Measurements from ENCODE around the gene DDRGK1.
"Not testable (repeated sequence)": the region's sequence is repeated elsewhere in the genome, so short reads cannot be mapped to it uniquely, and the experiment has no call there.

DDRGK1 gene

DNA sequence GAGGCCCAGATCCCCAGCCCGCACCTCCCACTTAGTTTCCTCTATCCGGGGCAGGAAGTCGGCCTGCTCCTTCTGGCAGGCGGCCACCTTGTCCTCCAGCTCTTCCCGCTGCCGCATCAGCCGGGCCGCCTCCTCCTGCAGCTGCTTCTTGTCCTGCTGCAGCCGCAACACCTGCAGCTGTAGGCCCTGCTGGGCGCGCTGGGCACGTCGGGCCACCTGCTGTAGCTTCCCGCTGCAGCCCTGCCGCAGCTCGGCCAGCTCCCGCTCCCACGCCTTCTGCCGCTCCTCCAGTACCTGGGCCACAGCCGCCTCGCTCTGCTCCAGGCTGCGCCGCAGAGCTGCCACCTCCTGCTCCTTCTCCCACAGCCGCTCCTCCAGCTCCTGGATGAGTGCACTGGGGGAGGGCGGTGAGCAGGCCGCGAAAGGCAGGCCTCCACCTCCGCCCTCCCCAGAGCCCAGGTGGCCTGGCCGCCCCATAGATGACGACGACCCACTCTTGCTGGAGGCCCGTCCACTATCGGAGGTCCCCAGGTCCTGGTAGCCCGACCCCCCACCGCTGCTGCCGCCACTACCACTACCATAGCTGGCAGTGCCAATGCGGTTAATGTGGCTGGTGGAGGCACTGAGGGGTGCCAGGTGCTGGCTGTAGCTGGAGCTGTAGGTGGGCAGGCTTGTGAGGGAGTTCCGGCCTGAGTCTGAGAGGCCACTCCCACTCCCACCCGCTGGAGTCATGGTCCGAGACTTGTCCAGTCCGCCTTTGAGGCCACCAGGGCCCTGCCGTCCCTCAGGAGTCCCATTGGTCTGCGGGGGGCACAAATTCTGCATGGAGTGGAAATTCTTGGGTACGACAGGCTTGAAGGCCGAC is 38.8 kb downstream of the DDRGK1 start:
- no peak for DNase-seq (ENCODE audit: low read depth, low spot score)

- DNase-seq (ENCODE audit: low read depth, low spot score), result no peak
These were observed 39.6 kb downstream of the DDRGK1 start for GRCh38 chr20:3164763-3165410.

GRCh38 chr20:3164043-3164762 is 40.3 kb downstream of the DDRGK1 start:
- no peak for DNase-seq (ENCODE audit: low read depth, low spot score)

- no peak for DNase-seq (ENCODE audit: low read depth, low spot score)
These were observed 41.1 kb downstream of the DDRGK1 start for GRCh38 chr20:3163099-3164042.

GRCh38 chr20:3162080-3162611 is 42.3 kb downstream of the DDRGK1 start:
- DNase-seq (ENCODE audit: low read depth, low spot score), result no peak

GRCh38 chr20:3161316-3162079 is 43.0 kb downstream of the DDRGK1 start:
- DNase-seq (ENCODE audit: low read depth, low spot score), result no peak

GRCh38 chr20:3160418-3160817 is 44.1 kb downstream of the DDRGK1 start:
- DNase-seq (ENCODE audit: low read depth, low spot score), result no peak

DNA sequence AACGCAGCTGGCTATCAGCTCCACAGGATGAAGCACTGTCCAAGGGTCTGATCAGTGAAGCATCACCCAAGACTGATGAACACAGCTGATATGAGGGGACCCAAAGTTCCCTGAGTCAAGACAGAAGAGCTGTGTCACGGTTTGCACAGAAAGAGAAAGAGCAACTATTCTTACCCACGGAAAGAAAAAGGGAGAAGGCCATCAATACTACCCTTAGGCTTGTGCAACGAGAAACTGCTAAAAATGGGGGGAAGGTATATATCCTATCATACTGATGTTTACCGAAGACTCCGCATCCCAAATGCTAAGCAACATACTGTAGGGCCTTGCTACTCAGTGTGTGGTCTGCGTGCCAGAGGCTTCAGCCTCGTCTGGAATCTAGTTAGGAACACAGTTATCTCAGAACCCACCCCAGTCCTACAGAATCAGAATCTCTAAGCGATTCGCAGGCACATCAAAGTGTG is 45.5 kb downstream of the DDRGK1 start:
- DNase-seq (ENCODE audit: low read depth, low spot score), result no peak

GRCh38 chr20:3157817-3158216 is 46.7 kb downstream of the DDRGK1 start:
- no peak for DNase-seq (ENCODE audit: low read depth, low spot score)

DNA sequence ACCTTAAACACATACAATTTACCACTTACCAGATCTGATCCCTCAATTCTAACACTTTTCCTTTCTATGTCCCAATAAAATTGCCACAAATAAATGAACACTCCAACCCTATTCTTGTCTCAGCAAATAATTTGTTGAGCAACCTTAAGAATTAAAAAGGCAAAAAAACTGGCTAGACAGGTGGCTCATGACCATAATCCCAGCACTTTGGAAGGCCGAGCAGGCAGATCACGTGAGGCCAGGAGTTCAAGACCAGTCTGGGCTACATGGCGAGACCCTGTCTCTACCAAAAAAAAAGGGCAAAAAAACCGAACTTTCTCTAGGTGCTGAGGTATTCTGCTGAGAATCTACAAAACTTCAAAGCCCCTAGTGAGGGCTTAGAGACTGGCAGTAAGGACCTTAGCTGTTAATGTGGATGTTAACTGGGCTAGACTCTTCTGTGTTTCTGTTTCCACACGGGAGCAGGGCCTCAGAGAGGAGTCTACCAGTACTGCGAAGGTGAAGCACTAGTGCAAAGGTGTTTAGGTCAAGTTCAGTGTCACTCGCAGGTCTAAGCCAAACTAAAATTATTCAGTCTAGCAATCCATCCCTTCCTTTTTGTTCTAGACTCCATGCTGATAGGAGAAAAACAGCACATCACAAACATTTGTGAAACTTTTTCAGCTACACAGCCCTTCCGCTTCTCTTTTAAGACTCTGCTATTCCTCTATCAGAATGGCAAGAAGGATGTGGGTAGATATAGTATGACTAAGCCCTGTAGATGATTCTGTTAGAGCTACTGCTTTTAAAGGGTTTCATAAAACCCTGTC is 47.5 kb downstream of the DDRGK1 start:
- DNase-seq (ENCODE audit: low read depth, low spot score), result no peak

GRCh38 chr20:3152057-3152644 is 52.3 kb downstream of the DDRGK1 start:
- not testable (repeated sequence) for DNase-seq (ENCODE audit: low read depth, low spot score)

DNA sequence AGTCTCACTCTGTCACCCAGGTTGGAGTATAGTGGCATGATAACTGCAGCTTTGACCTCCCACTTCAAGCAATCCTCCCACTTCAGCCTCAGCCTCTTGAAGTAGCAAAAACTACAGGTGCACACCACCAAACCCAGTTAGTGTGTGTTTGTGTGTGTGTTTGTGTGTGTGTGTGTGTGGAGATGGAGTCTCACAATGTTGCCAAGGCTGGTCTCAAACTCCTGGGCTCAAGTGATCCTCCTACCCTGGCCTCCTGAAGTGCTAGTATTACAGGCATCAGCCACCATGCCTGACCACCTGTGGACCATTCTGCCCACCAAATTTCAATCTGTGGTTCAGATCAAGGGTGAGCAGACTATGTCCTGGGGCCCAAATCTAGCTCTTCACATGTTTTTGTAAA is 53.6 kb downstream of the DDRGK1 start:
- no peak for DNase-seq (ENCODE audit: low read depth, low spot score)

- DNase-seq (ENCODE audit: low read depth, low spot score), result no peak
These were observed 57.6 kb downstream of the DDRGK1 start for GRCh38 chr20:3146732-3147341.

GRCh38 chr20:3141757-3142156 is 62.7 kb downstream of the DDRGK1 start:
- no peak for DNase-seq (ENCODE audit: low read depth, low spot score)
